OCI-LY1 (cell line): ENCODE results near the gene AJAP1.

Experiments used
- CTCF ChIP-seq: fragments of 200-600 bp; sonication (generic), shearing (Covaris generic); IDR thresholded peaks from 2 replicates; pipeline ENCODE4 v1.5.1; 2017; ENCODE audit warnings: mild to moderate bottlenecking, antibody characterized with exemption, low read length, moderate library complexity, mixed read lengths
- EZH2 ChIP-seq: fragments of 200-600 bp; sonication (generic), shearing (Covaris generic); IDR thresholded peaks from 2 replicates; pipeline ENCODE4 v1.8.0; 2017; ENCODE audit warnings: borderline replicate concordance, mixed run types, mild to moderate bottlenecking, antibody characterized with exemption, low read length, moderate library complexity, mixed read lengths

GRCh38 chr1:4685523-4685865 is 31.1 kb downstream of the AJAP1 start:
- TF ChIP-seq CTCF = no peak
- no peak for TF ChIP-seq EZH2
